ENCODE data around the gene GPRC5A.
A peak's percentile ranks its signal among the peaks of the same experiment; 100 is the strongest.

The GPRC5A gene

GRCh38 chr12:12909995-12910420 lies 18.6 kb downstream of the GPRC5A start:
- DNase-seq (ENCODE audit: low read depth in 2 of 2), result no peak

DNA sequence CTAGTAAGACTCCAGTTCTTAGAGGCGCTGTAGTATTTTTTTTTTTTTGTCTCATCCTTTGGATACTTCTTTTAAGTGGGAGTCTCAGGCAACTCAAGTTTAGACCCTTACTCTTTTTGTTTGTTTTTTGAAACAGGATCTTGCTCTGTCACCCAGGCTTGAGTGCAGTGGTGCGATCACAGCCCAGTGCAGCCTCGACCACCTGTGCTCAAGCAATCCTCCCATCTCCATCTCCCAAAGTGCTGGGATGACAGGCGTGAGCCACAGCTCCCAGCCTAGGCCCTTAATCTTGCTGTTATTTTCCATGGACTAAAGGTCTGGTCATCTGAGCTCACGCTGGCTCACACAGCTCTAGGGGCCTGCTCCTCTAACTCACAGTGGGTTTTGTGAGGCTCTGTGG lies 21.3 kb downstream of the GPRC5A start:
- DNase-seq (ENCODE audit: low read depth in 2 of 2), result no peak

DNA sequence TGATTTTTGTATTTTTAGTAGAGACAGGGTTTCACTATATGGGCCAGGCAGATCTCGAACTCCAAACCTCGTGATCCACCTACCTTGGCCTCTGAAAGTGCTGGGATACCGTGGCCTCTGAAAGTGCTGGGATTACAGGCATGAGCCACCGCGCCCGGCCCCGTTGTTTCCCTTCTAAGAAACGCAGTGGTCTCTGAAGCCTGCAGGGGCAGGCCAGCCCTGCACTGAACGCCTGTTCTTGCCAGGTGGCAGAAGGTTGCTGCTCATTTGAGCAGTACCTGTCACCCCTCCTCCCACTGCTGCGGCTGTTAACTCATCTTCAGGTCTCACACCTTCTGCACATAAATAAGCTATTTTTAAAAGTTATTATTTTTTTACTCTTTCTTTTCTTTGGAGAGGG lies 24.3 kb downstream of the GPRC5A start:
- DNase-seq (ENCODE audit: low read depth in 2 of 2), result no peak

DNA sequence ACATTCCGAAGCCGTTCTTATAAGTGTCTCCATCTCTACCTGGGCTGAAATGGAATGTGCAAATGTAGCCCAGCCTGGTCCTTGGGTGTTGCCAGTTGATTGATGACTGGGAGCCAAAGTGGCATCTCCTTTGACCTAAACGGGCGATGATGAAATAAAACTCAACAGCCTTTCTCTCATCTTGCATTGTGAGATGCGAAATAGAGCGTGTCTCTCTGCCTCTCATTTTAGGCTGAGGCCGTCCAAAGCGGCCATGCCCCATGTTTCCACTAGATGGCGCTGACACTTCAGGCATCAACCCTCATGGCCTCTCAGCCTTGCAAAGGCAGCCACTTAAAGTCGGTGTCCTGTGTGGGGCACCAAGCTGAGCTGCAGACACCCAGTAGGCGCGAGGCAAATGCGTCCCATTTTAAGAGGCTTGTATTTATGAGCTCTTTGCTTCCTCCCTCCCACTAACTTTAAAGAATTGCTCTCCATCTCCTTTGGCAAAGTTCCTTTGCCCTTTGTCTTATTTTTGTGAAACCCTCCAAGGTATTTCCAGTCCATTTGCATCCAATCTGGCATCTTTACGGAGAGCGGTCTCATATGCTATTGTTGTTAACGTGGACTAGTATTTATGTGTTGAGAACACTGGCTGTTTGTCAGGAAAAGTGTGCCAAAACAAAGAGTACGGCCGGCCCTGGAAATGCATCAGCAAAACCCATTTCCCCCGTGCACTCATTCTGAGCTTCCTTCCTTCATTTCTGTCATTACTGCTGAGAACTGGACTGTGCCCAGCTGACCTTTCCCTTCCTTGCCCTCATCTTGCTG lies 25.0 kb downstream of the GPRC5A start:
- peak; percentile 64 to 72 for DNase-seq (ENCODE audit: low read depth in 2 of 2)

DNA sequence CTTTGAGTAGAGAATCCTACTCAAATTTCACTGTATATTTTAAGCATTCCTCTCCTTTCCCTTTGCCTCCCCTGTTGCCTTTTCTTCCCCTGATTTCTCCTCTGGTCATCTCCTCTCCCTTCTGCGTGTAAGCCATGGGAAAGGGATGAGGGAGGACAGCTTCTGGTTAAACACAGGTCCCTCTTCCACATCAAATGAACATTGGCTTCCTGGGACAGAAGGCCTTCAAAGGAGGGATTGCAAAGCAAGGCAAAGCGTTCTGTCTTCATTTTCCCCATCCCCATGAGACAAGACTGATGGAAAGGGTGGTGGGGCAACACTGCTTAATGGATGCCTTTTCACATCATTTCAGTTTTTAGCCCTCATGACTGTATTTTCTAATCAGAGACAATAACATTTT lies 26.2 kb downstream of the GPRC5A start:
- DNase-seq (ENCODE audit: low read depth in 2 of 2), result no peak

- no peak for DNase-seq (ENCODE audit: low read depth in 2 of 2)
Observed at GRCh38 chr12:12918781-12919389, 27.5 kb downstream of the GPRC5A start.

- no peak for DNase-seq (ENCODE audit: low read depth in 2 of 2)
Observed at GRCh38 chr12:12919666-12920435, 28.5 kb downstream of the GPRC5A start.

- DNase-seq (ENCODE audit: low read depth in 2 of 2), result no peak
Observed at GRCh38 chr12:12922191-12922616, 30.8 kb downstream of the GPRC5A start.

- DNase-seq (ENCODE audit: low read depth in 2 of 2), result no peak
Observed at GRCh38 chr12:12922978-12923377, 31.6 kb downstream of the GPRC5A start.

DNA sequence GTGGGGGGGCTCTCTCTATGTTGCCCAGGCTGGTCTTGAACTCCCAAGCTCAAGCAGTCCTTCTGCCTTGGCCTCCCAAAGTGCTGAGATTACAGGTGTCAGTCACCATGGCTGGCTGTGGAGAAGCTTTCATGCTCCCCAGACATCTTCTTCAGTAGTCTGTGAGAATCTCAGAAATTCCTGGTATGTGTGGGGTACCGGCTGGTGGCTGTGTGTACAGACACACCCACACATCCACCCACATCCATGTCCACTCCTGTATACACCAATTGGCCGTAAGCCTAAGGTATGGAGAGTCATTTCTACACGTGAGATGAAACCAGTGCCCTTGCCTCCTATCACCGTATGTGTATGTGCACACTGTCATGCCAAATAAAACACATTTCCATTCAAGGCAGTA lies 32.8 kb downstream of the GPRC5A start:
- no peak for DNase-seq (ENCODE audit: low read depth in 2 of 2)

DNA sequence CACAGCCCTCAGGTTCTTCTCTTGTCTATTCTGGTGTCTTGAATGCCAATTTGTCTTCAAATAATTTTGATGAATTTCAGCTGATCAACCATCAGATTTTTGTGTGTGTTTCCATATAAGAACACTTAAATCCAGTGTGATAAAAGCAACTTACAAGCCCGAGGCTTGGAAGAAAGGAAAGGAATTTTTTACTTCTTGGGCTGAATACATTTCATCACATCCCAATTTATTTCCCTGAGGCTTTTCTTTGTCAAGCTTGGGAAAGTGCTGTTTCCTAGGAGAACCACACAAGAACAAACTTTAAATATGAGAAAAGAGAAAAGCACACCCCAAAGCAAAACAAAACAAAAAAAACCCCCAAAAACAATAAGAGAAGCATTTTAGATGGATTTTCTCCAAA lies 34.0 kb downstream of the GPRC5A start:
- DNase-seq (ENCODE audit: low read depth in 2 of 2), result no peak

DNA sequence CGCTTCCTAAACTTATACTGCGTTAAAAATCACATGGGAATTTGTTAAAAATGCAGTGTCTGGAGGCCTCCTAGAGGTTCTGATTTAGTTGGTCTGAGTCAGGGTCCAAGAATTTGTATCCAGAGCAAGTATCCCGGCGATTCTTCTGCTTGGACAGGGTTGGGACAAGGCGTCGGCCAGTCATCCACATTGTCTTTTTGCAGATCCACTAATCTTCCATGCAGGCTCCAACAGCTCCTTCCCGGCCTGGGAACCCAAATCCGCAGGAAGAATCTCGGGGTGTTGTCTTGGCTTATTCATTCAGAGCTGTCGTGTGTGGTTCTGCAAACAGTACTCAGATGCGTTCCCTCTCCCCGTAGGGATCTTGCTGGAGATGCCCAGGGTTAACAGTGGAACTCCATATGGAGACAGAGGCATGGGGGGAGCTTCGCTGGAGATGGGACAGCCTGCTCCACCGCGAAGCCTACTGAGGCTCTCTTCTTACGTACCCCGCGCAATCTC lies 35.3 kb downstream of the GPRC5A start:
- DNase-seq (ENCODE audit: low read depth in 2 of 2), result no peak

- DNase-seq (ENCODE audit: low read depth in 2 of 2), result peak in 1 of 2 donors; percentile 0
Observed at GRCh38 chr12:12927211-12928079, 36.1 kb downstream of the GPRC5A start.

DNA sequence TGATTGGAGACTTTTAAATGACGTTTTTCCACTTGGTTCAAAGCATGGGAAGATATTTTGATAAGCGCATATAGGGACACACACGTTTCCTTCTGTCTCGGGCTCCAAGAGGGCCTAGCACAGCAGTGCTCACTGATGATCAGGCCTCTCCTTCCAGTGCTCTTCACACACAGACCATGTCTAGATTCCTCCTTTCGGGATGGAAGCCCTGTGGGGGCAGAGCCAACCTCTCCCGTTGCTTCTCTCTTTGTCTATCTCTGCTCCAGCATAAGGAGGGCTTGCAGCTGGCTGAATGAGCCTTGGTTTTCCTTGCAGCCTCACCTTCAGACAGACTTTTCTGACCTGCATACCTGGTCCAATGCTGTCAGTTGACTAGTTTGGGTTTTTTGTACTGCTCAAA lies 38.3 kb downstream of the GPRC5A start:
- DNase-seq (ENCODE audit: low read depth in 2 of 2), result no peak

- DNase-seq (ENCODE audit: low read depth in 2 of 2), result no peak
Observed at GRCh38 chr12:12930633-12931219, 39.4 kb downstream of the GPRC5A start.

DNA sequence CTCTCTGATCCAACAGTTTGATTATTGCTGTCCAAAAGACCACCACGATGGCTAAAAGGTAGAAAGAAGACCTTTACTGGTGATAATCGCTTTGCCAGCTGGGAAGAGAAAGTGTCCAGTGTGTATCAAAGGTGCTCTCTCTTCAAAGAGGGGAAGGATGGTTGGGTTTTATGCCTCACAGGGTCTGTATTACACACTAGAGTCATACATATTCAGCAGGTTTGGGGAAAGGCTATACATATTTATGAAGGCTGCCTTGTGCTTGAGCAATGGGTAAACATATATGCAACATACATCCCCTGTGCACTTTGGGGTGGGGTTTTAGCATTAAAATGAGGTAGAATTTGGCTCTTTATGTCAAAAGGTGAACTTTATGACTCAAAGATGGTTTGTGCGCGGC lies 42.4 kb downstream of the GPRC5A start:
- no peak for DNase-seq (ENCODE audit: low read depth in 2 of 2)

DNA sequence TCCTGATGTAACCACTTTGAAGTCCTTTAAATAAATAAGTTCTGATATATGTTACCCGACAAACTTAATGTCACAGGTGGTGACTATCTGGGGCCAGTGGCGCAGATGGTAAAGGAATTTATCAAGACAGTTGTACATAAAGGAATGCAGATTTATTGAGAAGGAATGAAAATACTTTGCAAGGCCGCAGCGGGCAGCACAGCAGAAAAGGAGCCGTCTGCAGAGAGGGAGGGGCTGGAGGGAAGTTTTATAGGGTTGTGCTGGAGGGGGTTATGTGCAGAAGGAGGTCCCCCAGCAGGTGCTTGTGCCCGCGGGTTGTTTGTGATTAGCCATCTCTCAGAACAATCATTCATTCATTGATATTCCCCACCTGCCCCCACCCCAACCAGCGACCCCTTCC lies 43.2 kb downstream of the GPRC5A start:
- no peak for DNase-seq (ENCODE audit: low read depth in 2 of 2)

GRCh38 chr12:12936983-12937491 lies 45.7 kb downstream of the GPRC5A start:
- DNase-seq (ENCODE audit: low read depth in 2 of 2), result no peak

- DNase-seq (ENCODE audit: low read depth in 2 of 2), result no peak
Observed at GRCh38 chr12:12938541-12938940, 47.2 kb downstream of the GPRC5A start.

DNA sequence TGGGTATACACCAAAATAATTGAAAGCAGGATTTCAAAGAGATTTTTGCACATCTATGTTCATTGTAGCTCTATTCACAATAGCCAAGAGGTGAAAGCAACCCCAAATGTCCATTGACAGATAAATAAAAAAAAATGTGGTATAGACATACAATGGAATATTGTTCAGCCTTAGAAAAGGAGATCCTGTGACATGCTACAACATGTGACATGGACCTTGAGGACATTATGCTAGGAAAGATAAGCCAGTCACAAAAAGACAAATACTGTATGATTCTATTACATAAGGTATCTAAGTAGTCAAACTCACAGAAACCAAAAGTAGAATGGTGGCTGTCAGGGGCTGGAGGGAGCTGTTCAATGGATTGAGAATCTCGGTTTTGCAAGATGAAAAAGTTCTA lies 48.5 kb downstream of the GPRC5A start:
- no peak for DNase-seq (ENCODE audit: low read depth in 2 of 2)
